Lower leg skin (tissue), 4 donors: Measurements from ENCODE around the gene VPS4B. TPM values are rescaled to one million over a fixed set of nuclear protein-coding genes. Genes with fewer than 3 reads are reported as not detected.
"Not testable (repeated sequence)": the region's sequence is repeated elsewhere in the genome, so short reads cannot be mapped to it uniquely, and the experiment has no call there.

Experiments used
- DNase-seq, 2 donors: peaks; one replicate each; pipeline ENCODE4 v3.0.0-alpha.2; 2019; ENCODE audit warnings: low spot score in 2 of 2
- H3K4me3 ChIP-seq: fragments of 200-600 bp; sonication (generic); 2 replicates; pipeline ENCODE4 v1.5.1; 2017; ENCODE audit warnings: mild to moderate bottlenecking, low read depth; ENCODE audit not compliant: poor library complexity, severe bottlenecking
- POLR2A ChIP-seq, 2 donors: fragments of 450-650 bp; IDR thresholded peaks; one replicate each; pipeline ENCODE4 v1.6.1; 2016 to 2017; ENCODE audit warnings: antibody characterized with exemption in 2 of 2, mild to moderate bottlenecking in 1 of 2, moderate library complexity in 1 of 2
- WGBS, 2 donors: methylation state at CpG; one replicate each; pipeline ENCODE4 v1.1.5; 2018; 5-methylcytosine and 5-hydroxymethylcytosine counted together
- intact Hi-C: fragments of 100-400 bp; cut with DNase I; formaldehyde crosslinking; loops from one replicate; pipeline ENCODE4 v1.15.0; 2023; ENCODE audit warnings: low total_unique reads
- total RNA-seq, 4 donors: library from RNA; depleted of rRNA; stranded (reverse); fragments of >200 nt; gene quantifications; one replicate each; pipeline ENCODE4 v1.1.0, GENCODE V29; 2016
- TF ChIP-seq, protein P1 (sequence below), 3 donors: fragments of 450-650 bp; IDR thresholded peaks; one replicate each; pipeline ENCODE4 v1.5.1; 2016; ENCODE audit warnings: antibody characterized with exemption in 3 of 3, mild to moderate bottlenecking in 3 of 3, moderate library complexity in 2 of 3

VPS4B gene
- total RNA-seq, 4 donors from 2014 or later: 43.6 to 59.6 (median 52.4) TPM

DNA sequence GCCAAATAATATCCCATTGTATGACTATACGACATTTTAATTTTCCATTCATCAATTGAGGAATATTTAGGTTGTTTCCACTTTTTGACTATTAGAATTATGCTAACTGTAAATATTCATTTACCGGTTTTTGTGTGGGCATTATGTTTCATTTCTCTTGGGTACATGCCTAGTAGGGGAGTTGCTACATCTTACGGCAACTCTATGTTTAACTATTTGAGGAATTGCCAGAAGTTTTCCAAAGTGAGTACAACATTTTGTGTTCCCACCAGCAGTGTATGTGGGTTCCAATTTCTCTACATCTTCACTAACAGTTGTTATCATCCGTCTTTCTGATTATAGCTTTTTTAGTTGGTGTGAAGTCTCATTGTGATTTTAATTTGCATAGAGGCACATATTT lies 53.7 kb downstream of the VPS4B start:
- no peak for DNase-seq
- H3K4me3 ChIP-seq: no peak overlapping the region
- 56 to 66% methylated on average over 4 of the region's 4 CpGs for WGBS, 2 donors
- TF ChIP-seq, protein P1, sequence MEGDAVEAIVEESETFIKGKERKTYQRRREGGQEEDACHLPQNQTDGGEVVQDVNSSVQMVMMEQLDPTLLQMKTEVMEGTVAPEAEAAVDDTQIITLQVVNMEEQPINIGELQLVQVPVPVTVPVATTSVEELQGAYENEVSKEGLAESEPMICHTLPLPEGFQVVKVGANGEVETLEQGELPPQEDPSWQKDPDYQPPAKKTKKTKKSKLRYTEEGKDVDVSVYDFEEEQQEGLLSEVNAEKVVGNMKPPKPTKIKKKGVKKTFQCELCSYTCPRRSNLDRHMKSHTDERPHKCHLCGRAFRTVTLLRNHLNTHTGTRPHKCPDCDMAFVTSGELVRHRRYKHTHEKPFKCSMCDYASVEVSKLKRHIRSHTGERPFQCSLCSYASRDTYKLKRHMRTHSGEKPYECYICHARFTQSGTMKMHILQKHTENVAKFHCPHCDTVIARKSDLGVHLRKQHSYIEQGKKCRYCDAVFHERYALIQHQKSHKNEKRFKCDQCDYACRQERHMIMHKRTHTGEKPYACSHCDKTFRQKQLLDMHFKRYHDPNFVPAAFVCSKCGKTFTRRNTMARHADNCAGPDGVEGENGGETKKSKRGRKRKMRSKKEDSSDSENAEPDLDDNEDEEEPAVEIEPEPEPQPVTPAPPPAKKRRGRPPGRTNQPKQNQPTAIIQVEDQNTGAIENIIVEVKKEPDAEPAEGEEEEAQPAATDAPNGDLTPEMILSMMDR (IDR thresholded peaks at IDR 0.05): no peak
- no peak for TF ChIP-seq POLR2A (IDR thresholded peaks at IDR 0.05)
- intact Hi-C loops: no loop called here

DNA sequence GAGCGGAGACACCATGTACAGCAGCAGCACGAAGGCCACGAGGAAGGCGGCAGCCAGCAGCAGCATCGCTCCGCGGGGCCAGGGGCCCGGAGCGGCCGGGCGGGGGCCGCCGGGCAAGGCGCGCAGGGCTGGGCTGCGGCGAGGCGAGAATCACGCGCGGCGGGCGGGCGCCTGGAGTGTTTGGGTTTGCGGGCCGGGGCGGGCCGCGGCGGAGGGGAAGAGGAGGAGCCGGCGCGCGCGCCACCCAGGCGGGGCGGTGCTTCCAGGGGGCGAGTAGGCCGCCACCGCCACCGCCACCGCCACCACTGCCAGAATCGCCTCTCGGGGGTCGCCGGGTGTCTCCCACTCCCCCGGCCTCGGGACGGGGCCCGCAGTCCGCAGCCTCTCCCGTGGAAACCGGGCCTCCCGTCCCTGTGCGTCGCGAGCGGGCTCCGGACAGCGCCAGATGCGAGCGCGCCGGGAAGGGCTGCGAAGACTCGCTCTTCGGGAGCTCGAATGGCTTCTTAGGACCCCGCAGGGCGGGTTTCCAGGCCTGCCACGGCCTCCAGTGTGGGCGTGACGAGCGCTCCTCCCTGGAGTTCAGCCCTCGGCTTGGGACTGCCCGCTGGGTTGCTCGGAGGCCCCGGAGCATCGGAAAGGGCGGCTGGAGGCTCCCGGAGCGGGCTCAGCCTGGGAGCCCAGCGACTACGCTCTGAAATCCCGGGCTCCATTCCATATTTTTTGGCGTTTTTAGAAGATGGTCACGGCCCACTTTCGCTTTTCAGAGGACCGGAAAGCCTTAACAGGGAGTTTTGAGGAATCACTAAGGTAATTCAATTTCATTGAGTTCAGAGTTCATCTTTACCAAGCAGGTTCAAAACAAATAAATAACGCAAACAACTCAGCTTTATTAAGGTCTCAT lies 55.0 kb downstream of the VPS4B start, which contains the start of gene KDSR:
Gene KDSR (minus strand): TSS at position 154 of the 901 bp plus-strand sequence. CDS start 88 bp downstream, at position 66.
- intact Hi-C loops: no loop called here

DNA sequence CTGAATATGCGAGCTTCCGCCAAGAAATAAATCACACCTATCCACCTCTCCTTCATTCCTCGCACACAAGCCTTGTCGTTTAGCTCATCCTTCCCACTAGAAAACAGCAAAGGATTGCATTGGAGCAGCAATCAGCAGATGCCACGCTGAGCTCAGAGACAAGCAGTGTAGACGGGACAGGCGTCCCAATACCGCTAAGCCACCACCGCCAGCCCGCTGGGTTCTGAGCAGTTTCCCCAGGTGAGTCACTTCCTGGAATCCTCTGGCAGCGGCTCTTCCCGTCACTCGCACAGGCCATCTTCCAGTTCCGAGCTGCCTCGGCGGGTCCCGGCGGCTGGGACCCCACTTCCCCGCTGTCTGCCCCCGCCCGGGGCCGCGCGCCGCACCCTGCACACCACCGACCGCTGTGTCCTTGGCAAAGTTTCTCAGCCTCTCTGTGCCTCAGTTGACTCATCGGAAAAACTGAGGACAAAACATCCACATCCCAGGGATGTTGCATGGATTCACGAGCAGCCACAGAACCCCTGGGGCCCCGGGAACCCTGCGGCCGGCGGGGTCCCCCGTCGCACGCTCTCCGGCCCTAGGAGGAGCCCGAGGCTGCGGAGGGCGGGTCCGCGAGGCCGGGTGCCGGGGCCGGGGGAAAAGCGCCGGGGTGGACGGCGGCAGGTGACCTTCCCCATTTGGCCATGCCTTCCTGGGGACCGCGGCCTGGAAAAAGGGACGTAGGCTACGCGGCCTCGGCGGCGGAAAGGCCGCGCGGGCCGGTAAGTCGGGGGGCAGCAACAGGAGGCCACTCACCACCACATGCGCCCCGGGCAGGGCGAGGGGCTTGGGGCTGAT lies 55.8 kb downstream of the VPS4B start:
- H3K4me3 ChIP-seq: peak overlapping the region; percentile 96
- TF ChIP-seq, protein P1 (IDR thresholded peaks at IDR 0.05): no peak
- TF ChIP-seq POLR2A (IDR thresholded peaks at IDR 0.05): no peak
- 0 to 1% methylated on average over 60 to 64 of the region's 65 CpGs for WGBS, 2 donors
- intact Hi-C loops: no loop called here
- peak; percentile 51 to 92 for DNase-seq

More for the DNA sequence above, 55.0 kb downstream of the VPS4B start, which contains the start of gene KDSR:
- DNase-seq: peak; percentile 94 to 98
- H3K4me3 ChIP-seq: peak within 1 kb of the TSS; percentile 96
- WGBS, 2 donors: 1% methylated on average over 25 to 74 of the region's 90 CpGs
- TF ChIP-seq, protein P1 (IDR thresholded peaks at IDR 0.05): no peak
- no peak for TF ChIP-seq POLR2A (IDR thresholded peaks at IDR 0.05)

DNA sequence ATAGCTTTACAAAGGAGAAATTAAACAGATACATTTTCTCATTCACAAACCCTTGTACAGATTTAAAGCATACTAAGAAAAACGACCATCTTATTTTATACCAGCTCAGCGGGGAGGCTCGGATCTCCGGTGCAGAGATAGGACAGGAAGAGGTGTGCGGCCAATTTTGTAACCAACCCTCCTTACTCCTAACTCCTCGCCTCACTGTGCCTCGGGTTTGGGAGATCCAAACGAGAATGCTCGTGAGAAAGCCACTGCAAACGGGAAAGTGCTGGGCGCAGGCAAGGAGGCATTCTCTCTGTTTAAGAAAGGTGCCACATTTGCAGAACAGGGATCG lies 56.4 kb downstream of the VPS4B start:
- H3K4me3 ChIP-seq: peak overlapping the region; percentile 96
- intact Hi-C loops: no loop called here
- 1 to 3% methylated on average over 12 of the region's 12 CpGs for WGBS, 2 donors
- DNase-seq: no peak
- TF ChIP-seq POLR2A (IDR thresholded peaks at IDR 0.05): no peak
- TF ChIP-seq, protein P1 (IDR thresholded peaks at IDR 0.05): no peak

DNA sequence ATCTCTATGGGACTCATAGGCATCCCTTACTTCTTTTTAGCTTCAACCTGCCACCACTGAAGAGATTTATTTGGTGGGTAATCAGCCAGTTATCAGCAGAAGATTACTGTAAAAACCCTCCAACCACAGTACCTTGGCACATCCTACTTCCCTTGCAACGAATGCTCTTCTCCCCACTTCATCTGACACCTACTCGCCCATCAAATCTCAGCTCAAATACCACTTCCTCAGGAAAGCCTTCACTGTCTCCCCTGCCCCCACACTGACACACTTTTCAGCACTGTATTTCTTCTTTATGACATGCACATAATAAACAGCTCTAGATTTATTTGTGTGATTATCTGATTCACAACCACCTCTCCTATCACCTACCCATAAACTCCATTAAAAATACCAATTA lies 58.3 kb downstream of the VPS4B start:
- intact Hi-C loops: no loop called here
- H3K4me3 ChIP-seq: no peak overlapping the region
- 51 to 68% methylated on average over 2 of the region's 2 CpGs for WGBS, 2 donors
- TF ChIP-seq, protein P1 (IDR thresholded peaks at IDR 0.05): no peak
- TF ChIP-seq POLR2A (IDR thresholded peaks at IDR 0.05): no peak
- no peak for DNase-seq

DNA sequence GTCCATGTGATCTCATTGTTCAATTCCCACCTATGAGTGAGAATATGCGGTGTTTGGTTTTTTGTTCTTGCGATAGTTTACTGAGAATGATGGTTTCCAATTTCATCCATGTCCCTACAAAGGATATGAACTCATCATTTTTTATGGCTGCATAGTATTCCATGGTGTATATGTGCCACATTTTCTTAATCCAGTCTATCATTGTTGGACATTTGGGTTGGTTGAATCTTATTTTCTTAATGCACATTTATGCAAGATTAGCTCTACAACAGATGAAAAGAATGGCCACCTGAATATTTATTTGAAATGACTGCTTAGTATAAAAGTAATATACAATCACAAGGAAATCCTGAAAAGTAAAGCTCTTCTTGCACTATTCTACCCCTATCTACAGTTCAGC lies 58.9 kb downstream of the VPS4B start:
- WGBS, 2 donors: no CpG with 5 or more reads among the region's 2 CpGs
- H3K4me3 ChIP-seq, DNase-seq, intact Hi-C loops: not testable (repeated sequence)
